ENCODE data around the gene SDK1.
A peak's percentile ranks its signal among the peaks of the same experiment; 100 is the strongest.

Gene SDK1

DNA sequence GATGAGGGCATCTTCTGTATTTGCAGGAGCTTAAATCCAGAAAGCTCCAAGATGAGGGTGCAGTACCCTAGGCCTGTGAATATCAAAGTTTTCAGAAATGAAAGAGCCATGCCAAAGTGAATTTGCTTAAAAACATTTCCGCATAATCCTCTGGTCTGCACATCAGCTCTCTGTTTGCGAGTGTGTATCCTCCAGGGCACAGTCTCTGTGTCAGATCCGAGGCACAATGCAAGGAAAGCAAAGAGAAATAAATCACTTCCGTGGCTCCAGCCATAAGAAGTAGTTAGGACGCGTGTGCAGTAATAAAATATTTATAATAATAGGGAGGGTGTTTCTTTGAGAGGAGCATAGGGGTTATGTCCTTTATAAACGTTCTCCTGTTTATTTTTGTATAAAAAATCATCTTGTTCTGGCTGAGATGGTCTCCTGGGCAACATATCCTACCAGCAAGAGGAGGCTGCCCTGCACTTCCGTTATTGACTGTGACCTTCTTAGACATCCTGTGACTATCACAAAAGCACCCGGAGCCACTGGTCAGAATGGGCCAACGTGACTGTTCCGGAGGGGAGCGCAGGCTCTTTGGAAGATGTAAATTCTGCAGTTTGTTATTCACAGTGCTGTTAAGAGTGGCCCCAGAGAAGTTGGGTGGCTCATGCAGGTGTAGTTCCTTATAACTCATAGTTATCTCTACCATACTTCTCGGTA is 713.4 kb downstream of the SDK1 start:
- no peak overlapping the region for H3K27ac ChIP-seq
- no peak for DNase-seq (ENCODE audit: low spot score)
- no peak overlapping the region for H3K4me3 ChIP-seq
- TF ChIP-seq, protein P1, sequence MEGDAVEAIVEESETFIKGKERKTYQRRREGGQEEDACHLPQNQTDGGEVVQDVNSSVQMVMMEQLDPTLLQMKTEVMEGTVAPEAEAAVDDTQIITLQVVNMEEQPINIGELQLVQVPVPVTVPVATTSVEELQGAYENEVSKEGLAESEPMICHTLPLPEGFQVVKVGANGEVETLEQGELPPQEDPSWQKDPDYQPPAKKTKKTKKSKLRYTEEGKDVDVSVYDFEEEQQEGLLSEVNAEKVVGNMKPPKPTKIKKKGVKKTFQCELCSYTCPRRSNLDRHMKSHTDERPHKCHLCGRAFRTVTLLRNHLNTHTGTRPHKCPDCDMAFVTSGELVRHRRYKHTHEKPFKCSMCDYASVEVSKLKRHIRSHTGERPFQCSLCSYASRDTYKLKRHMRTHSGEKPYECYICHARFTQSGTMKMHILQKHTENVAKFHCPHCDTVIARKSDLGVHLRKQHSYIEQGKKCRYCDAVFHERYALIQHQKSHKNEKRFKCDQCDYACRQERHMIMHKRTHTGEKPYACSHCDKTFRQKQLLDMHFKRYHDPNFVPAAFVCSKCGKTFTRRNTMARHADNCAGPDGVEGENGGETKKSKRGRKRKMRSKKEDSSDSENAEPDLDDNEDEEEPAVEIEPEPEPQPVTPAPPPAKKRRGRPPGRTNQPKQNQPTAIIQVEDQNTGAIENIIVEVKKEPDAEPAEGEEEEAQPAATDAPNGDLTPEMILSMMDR (IDR thresholded peaks at IDR 0.05) = no peak

DNA sequence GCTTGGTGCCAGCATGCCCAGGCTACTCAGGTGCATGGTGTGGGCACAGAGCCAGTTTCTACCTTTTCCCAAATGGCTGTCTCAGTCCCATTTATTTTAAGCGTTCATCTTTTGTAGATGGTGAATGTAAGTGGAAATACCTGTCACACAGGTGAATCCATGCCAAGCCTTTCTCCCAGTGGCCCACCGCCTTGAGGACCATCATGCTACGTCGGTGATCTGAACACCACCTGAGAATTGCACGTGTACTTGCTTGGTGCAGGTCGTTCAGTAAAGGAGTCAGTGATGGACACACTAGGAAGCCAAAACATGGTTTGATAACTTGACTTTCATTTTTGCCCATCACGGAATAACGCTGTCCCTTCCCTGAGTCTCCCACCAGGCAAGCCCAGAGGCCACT is 714.3 kb downstream of the SDK1 start:
- TF ChIP-seq, protein P1 (IDR thresholded peaks at IDR 0.05) = no peak
- no peak for DNase-seq (ENCODE audit: low spot score)
- H3K4me3 ChIP-seq = no peak overlapping the region
- no peak overlapping the region for H3K27ac ChIP-seq

DNA sequence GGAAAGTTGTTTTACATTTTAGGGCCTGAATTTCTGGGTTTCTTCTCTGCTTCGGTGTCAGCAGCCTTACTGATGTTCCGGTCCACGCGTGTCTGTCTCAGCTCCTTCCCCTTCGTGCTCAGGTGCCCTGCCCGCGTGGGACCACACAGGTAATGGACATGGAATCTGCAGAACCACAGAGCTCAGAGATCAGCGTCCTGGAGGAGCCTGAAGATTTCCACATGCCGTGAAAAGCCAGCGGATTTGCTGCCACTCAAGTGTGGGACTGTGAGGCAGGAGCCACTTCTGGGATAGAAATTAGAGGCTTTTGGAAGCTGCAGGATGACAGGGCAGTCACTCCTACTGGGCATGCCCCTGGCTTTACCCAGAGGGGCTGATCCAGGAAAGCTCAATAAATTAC is 714.9 kb downstream of the SDK1 start:
- DNase-seq (ENCODE audit: low spot score) = no peak
- H3K4me3 ChIP-seq = no peak overlapping the region
- no peak overlapping the region for H3K27ac ChIP-seq
- TF ChIP-seq, protein P1 (IDR thresholded peaks at IDR 0.05) = no peak

DNA sequence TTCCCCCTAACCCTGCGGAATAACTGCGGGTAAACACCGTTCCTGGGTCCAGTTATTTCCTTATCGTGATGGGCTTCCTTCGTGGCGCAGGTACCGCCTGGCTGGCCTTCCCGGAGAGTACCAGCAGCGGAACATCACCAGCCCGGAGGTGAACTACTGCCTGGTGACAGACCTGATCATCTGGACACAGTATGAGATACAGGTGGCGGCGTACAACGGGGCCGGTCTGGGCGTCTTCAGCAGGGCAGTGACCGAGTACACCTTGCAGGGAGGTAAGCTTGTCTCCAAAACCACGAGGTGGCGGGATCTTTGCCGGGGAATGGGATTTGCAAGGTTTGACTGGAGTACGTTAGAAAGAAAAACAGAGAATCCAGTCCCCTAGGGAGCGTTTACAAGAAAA is 716.0 kb downstream of the SDK1 start:
- TF ChIP-seq, protein P1 (IDR thresholded peaks at IDR 0.05) = no peak

DNA sequence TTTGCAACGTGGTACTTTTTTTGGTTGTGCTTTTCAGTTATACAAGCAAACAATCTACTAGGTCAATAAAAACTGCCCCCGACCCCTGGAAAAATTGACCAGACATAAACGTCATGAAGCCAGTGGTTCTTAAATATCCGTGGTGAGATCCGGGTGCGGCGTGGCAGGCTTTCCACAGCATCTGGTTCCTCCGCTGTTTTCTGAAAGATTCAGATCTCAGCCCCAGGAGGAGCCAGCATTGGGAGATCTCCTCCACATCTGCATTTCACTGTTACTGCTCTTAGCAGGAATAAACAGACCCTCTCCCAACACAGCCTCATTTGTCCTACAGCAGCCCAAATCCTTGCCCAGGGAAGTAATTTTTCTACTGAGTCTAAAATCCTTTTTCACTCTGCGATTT is 716.7 kb downstream of the SDK1 start:
- DNase-seq (ENCODE audit: low spot score) = no peak
- Histone ChIP-seq H3K4me3 (no peak overlapping the region), H3K27ac (no peak overlapping the region)
- TF ChIP-seq, protein P1 (IDR thresholded peaks at IDR 0.05) = no peak

More for the DNA sequence above, 716.0 kb downstream of the SDK1 start:
- DNase-seq (ENCODE audit: low spot score) = no peak
- H3K27ac ChIP-seq = no peak overlapping the region
- no peak overlapping the region for H3K4me3 ChIP-seq

DNA sequence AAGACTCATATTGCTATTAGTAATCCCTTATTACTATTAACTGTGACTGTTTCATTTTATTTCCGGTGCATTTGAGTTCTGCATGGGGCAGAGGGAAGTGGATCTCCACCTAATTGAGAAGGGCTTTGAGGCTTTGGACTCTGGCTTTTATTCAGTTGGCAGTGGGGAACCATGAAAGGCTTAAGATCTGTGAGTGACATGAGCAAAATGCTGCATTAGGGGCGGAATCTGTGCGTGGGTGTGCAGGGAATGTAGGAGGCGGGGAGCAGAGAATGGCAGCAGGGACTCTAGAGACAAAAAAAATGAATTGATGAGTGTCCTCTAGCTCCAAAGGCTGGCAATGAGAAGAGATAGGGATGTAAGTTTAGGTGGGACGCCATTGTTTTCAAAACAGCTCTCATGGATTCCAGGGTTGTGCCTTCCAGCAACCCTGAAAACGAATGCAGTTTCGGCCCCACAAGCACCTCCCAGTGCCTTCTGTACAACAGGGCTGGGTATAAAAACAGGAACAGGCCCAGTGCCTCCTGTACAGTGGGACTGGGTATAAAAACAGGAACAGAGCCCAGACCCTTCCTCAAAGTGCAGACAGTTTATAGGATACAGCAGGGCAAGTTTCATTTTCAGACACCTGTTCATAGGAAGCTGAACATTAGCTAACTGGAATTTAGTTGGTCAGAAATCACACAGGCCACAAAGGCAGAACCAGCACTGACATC is 717.7 kb downstream of the SDK1 start:
- Histone ChIP-seq H3K4me3 (no peak overlapping the region), H3K27ac (no peak overlapping the region)
- no peak for DNase-seq (ENCODE audit: low spot score)
- TF ChIP-seq, protein P1 (IDR thresholded peaks at IDR 0.05) = no peak

DNA sequence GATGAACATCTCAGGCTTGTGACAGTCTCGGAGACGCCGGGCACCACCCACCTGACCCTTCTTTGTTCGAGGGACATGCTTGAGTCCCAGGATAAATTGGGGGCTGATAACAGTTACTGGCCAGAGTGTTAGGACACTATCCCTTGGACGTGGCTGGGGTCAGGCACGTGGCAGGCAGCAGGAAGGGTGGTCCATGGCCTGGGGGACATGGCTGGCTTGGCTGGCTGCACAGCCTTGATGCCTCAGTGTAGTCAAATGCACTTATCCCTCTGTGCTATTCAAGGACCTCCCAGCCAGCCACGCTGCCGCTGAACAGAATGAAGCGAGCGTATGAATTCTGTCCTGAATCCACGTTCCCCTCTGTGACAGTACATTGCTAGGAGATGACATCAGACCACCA is 719.0 kb downstream of the SDK1 start:
- TF ChIP-seq, protein P1 (IDR thresholded peaks at IDR 0.05) = no peak
- DNase-seq (ENCODE audit: low spot score) = peak; percentile 52
- no peak overlapping the region for H3K4me3 ChIP-seq
- no peak overlapping the region for H3K27ac ChIP-seq
